RWPE1 (cell line): ENCODE results near the gene SOS1.

Source experiments
- CTCF ChIA-PET: fragments of 350-600 bp; sonication (Branson Sonifier 250); formaldehyde crosslinking; extraction: SDS; loops from one replicate; lab custom pipeline; 2021; lab: Yijun Ruan, JAX
- POLR2A ChIA-PET: fragments of 400-600 bp; formaldehyde crosslinking; extraction: SDS; loops from one replicate; lab custom pipeline; 2020; ENCODE audit warnings: antibody characterized with exemption; ENCODE audit not compliant: low non-redundant PET; lab: Yijun Ruan, JAX
- DNase-seq: peaks from one replicate; pipeline ENCODE4 v3.0.0; 2012; ENCODE audit warnings: low spot score
- H3K27ac ChIP-seq: fragments of 450-650 bp; 2 replicates; pipeline ENCODE4 v1.5.1; 2017
- TF ChIP-seq, protein P1 (sequence below): fragments of 450-650 bp; conservative IDR thresholded peaks from 2 replicates; pipeline ENCODE4 v1.5.1; 2017; ENCODE audit warnings: low read depth, mild to moderate bottlenecking

SOS1 gene

DNA sequence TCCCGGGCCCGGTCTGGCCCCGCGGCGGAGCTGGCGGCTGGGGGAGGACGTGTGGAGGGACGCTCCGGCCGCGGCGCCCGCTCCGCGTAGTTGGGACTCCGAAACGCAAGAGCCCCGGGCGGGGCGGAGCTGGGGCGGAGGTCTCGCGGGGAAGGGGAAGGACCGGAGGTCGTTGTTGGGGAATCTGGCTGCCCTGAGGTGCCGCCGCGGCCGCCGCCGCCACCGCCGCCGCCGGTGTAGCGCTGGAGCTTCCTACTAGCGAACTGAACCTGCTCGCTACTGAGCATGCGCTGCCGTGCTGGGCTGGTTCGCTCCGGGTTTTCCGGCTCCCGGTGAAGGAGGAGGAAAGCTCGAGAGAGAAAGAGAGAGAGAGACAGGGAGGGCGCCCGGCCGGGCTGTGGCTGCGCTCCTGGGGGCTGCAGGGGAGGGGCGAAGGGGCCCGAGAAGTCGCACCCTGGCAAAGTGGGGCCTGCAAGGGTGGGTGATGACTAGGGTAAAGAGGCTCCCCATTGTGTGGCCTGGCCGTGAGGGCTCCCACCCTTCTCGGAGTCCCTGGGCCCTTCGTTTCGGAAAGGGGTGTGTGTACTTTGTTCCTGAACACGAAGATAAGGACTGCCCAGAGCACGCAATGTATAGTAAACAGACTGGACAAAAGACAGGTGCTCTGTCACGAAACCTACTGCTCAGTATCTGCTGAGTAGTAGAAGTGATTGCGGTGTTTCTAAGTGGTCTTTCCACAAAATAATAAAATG is at the start of gene SOS1:
Gene SOS1, minus strand, starts transcription at position 281 of the 752 bp plus-strand sequence. CDS start 629 bp downstream, outside the sequence.
- ChIA-PET POLR2A (interaction anchor here (0.7 to 1.3 kb wide), 4 partner anchors 21 to 173 kb away, joined by 3 to 5 read pairs (median 4); no protein-coding TSS in a partner anchor), CTCF (interaction anchor here (0.6 to 1.9 kb wide), 4 partner anchors 56 to 174 kb away, joined by 4 to 5 read pairs (median 4); no protein-coding TSS in a partner anchor)
- peak within 1 kb of the TSS; percentile 96 for H3K27ac ChIP-seq
- DNase-seq: peak; percentile 90
- TF ChIP-seq, protein P1, sequence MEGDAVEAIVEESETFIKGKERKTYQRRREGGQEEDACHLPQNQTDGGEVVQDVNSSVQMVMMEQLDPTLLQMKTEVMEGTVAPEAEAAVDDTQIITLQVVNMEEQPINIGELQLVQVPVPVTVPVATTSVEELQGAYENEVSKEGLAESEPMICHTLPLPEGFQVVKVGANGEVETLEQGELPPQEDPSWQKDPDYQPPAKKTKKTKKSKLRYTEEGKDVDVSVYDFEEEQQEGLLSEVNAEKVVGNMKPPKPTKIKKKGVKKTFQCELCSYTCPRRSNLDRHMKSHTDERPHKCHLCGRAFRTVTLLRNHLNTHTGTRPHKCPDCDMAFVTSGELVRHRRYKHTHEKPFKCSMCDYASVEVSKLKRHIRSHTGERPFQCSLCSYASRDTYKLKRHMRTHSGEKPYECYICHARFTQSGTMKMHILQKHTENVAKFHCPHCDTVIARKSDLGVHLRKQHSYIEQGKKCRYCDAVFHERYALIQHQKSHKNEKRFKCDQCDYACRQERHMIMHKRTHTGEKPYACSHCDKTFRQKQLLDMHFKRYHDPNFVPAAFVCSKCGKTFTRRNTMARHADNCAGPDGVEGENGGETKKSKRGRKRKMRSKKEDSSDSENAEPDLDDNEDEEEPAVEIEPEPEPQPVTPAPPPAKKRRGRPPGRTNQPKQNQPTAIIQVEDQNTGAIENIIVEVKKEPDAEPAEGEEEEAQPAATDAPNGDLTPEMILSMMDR: no peak

DNA sequence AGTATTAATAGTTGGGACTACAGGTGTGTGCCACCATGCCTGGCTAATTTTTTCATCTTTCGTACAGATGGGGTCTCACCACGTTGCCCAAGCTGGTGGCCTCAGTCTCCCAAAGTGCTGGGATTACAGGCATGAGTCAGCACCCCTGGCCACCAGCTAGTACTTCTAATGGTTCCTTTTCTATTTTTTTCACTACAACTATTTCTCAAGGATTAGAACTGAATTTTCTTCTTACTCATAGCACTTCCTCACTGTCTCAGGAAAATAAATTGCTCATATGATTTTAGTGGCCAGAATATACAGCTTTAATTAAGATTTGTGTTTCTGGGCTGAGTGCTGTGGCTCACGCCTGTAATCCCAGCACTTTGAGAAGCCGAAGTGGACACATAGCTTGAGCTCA is 43.2 kb upstream of the SOS1 start:
- ChIA-PET CTCF (no interaction called here), POLR2A (no interaction called here)
- DNase-seq: no peak
- TF ChIP-seq, protein P1: no peak
- H3K27ac ChIP-seq: no peak overlapping the region

DNA sequence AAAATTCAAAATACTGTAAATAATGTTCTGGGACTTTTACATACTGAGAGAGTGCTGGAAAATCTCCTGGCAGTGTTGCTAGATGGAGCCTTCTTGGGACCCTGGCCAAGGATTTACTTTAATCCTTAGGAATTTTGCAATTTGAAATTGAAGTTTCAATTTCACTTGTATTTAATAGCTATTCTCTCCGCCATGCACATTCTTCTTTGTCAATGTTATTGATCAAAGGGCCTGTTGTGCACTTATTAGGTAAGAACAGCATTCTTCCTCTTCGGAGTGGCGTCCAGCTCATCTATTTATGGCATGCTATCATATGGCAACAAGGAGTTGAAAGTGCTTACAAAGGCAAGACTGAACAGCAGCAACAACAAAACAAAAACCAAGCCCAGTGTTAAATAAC is 40.1 kb upstream of the SOS1 start:
- DNase-seq: no peak
- CTCF ChIA-PET: interaction anchor here (0.6 kb wide), 1 partner anchor 302 kb away, joined by 5 read pairs; no protein-coding TSS in a partner anchor
- POLR2A ChIA-PET: no interaction called here
- H3K27ac ChIP-seq: no peak overlapping the region
- TF ChIP-seq, protein P1: no peak

DNA sequence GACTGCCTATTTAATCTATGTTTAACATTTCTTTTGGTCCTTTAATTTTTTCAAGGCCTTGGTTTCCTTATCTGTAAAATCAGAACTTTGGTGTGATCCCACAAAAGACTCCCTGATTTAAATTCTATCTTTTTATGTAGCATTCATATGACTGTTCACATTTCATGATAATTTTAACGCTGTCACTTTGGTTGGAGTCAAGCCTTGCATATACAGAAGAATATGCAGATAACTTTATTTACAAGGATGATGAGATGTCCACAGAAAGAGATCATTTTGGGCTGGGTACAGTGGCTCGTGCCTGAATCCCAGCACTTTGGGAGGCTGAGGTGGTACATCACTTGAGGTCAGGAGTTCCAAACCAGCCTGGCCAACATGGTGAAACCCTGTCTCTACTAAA is 38.4 kb upstream of the SOS1 start:
- CTCF ChIA-PET: no interaction called here
- no peak for DNase-seq
- POLR2A ChIA-PET: no interaction called here
- TF ChIP-seq, protein P1: no peak
- no peak overlapping the region for H3K27ac ChIP-seq

DNA sequence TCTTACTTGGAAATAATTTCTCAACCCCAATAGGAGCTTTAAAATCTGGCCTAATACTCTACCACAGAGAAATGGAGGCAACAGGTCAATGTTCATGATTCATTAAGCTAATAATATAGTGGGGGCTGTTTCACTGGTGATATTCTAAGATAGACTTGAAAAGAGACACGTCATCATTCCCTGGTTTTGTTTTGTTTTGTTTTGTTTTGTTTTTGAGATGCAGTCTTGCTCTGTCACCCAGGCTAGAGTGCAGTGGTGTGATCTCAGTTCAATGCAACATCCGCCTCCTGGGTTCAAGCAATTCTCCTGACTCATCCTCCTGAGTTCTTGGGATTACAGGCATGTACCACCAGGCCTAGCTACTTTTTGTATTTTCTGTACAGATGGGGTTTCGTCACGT is 37.5 kb upstream of the SOS1 start:
- no peak for DNase-seq
- no peak overlapping the region for H3K27ac ChIP-seq
- ChIA-PET POLR2A (no interaction called here), CTCF (interaction anchor here (0.6 kb wide), 1 partner anchor 15 kb away, joined by 4 read pairs; no protein-coding TSS in a partner anchor)
- TF ChIP-seq, protein P1: no peak

DNA sequence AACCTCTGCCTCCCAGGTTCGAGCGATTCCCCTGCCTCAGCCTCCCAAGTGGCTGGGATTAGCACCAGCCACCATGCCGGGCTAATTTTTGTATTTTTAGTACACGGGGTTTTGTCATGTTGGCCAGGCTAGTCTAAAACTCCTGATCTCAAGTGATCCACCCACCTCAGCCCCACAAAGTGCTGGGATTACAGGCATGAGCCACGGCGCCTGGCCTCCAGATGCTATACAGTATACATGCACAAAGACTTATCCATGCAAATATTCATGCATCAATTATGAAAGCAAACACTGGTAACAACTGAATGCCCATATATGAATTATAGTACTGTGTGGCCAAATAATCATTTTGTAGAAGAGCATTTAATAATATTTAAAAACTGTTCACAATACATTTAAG is 36.0 kb upstream of the SOS1 start:
- TF ChIP-seq, protein P1: no peak
- H3K27ac ChIP-seq: no peak overlapping the region
- ChIA-PET POLR2A (no interaction called here), CTCF (no interaction called here)
- no peak for DNase-seq
